Liver (tissue), 9 donors: ENCODE data around the gene COX10. TPM values are rescaled to one million over a fixed set of nuclear protein-coding genes. Genes with fewer than 3 reads are reported as not detected.

Experiments
- DNase-seq: peaks from one replicate; pipeline ENCODE4 v3.0.0-alpha.2; 2017; ENCODE audit warnings: low spot score
- H3K27ac ChIP-seq, 2 donors: one replicate each; pipeline ENCODE4 v1.7.0; 2013; ENCODE audit warnings: inconsistent platforms in 2 of 2, low read length in 2 of 2, control low read depth in 1 of 2, low read depth in 1 of 2, mild to moderate bottlenecking in 1 of 2
- H3K27me3 ChIP-seq, 4 donors: one replicate each; pipeline versions ENCODE4 v1.6.1 to v1.7.0; 2013; ENCODE audit warnings: low read length in 3 of 4, inconsistent platforms in 1 of 4, mild to moderate bottlenecking in 1 of 4, moderate library complexity in 1 of 4; ENCODE audit not compliant: control insufficient read depth in 4 of 4, insufficient read depth in 4 of 4
- H3K36me3 ChIP-seq, 4 donors: one replicate each; pipeline versions ENCODE4 v1.6.1 to v1.7.0; 2013; ENCODE audit warnings: low read length in 3 of 4, mild to moderate bottlenecking in 3 of 4, low read depth in 1 of 4, moderate library complexity in 1 of 4; ENCODE audit not compliant: control insufficient read depth in 4 of 4, insufficient read depth in 3 of 4
- H3K4me1 ChIP-seq, 4 donors: one replicate each; pipeline versions ENCODE4 v1.6.1 to v1.7.0; 2013; ENCODE audit warnings: low read length in 3 of 4, mild to moderate bottlenecking in 3 of 4, moderate library complexity in 1 of 4; ENCODE audit not compliant: control insufficient read depth in 4 of 4, insufficient read depth in 4 of 4
- H3K4me3 ChIP-seq, 3 donors: one replicate each; pipeline versions ENCODE4 v1.6.1 to v1.7.0; 2013; ENCODE audit warnings: low read length in 3 of 3, control low read depth in 1 of 3, low read depth in 1 of 3, mild to moderate bottlenecking in 1 of 3
- H3K9ac ChIP-seq, 2 donors: one replicate each; pipeline ENCODE4 v1.7.0; 2013; ENCODE audit warnings: low read length in 2 of 2, mild to moderate bottlenecking in 2 of 2, moderate library complexity in 2 of 2, control low read depth in 1 of 2, low read depth in 1 of 2
- H3K9me3 ChIP-seq, 4 donors: one replicate each; pipeline versions ENCODE4 v1.6.1 to v1.7.0; 2013; ENCODE audit warnings: low read length in 3 of 4; ENCODE audit not compliant: control insufficient read depth in 4 of 4
- ATF3 ChIP-seq: IDR thresholded peaks from 2 replicates; pipeline ENCODE4 v1.6.1; 2016; ENCODE audit warnings: antibody characterized with exemption
- CTCF ChIP-seq: fragments of 150-350 bp; IDR thresholded peaks from 2 replicates; pipeline ENCODE4 v1.5.1; 2017; ENCODE audit warnings: improper control_type of control experiment, low read depth, low read length; ENCODE audit not compliant: missing input control
- EGR1 ChIP-seq, 2 donors: IDR thresholded peaks; 2 replicates each; pipeline ENCODE4 v1.6.1; 2016 to 2018; ENCODE audit warnings: antibody characterized with exemption in 2 of 2, low read depth in 2 of 2
- FOXA1 ChIP-seq: IDR thresholded peaks from 2 replicates; pipeline ENCODE4 v1.6.1; 2016; ENCODE audit warnings: antibody characterized with exemption
- FOXA2 ChIP-seq: IDR thresholded peaks from 2 replicates; pipeline ENCODE4 v1.6.1; 2016; ENCODE audit warnings: antibody characterized with exemption
- GABPA ChIP-seq, 2 donors: IDR thresholded peaks in 1 of 2; conservative IDR thresholded peaks in 1 of 2; 2 replicates each; pipeline ENCODE4 v1.6.1; 2016; ENCODE audit warnings: antibody characterized with exemption in 2 of 2, mild to moderate bottlenecking in 1 of 2, moderate library complexity in 1 of 2
- HNF4A ChIP-seq, 2 donors: conservative IDR thresholded peaks; 2 replicates each; pipeline ENCODE4 v1.6.1; 2016; ENCODE audit warnings: antibody characterized with exemption in 2 of 2, mild to moderate bottlenecking in 2 of 2
- HNF4G ChIP-seq: IDR thresholded peaks from 2 replicates; pipeline ENCODE4 v1.6.1; 2016; ENCODE audit warnings: antibody characterized with exemption
- JUND ChIP-seq, 2 donors: IDR thresholded peaks; 2 replicates each; pipeline ENCODE4 v1.6.1; 2016; ENCODE audit warnings: antibody characterized with exemption in 2 of 2
- MAX ChIP-seq: IDR thresholded peaks from 2 replicates; pipeline ENCODE4 v1.6.1; 2016; ENCODE audit warnings: antibody characterized with exemption
- NR2F2 ChIP-seq: IDR thresholded peaks from 2 replicates; pipeline ENCODE4 v1.6.1; 2016; ENCODE audit warnings: antibody characterized with exemption
- RAD21 ChIP-seq, 2 donors: IDR thresholded peaks; 2 replicates each; pipeline ENCODE4 v1.6.1; 2016; ENCODE audit warnings: antibody characterized with exemption in 2 of 2, mild to moderate bottlenecking in 2 of 2
- REST ChIP-seq: IDR thresholded peaks from 2 replicates; pipeline ENCODE4 v1.6.1; 2016; ENCODE audit warnings: antibody characterized with exemption, mild to moderate bottlenecking
- RXRA ChIP-seq, 2 donors: IDR thresholded peaks; 2 replicates each; pipeline ENCODE4 v1.6.1; 2017 to 2018; ENCODE audit warnings: antibody characterized with exemption in 2 of 2, mild to moderate bottlenecking in 1 of 2
- SP1 ChIP-seq: IDR thresholded peaks from 2 replicates; pipeline ENCODE4 v1.6.1; 2018; ENCODE audit warnings: antibody characterized with exemption, mild to moderate bottlenecking
- TAF1 ChIP-seq: conservative IDR thresholded peaks from 2 replicates; pipeline ENCODE4 v1.6.1; 2016; ENCODE audit warnings: antibody characterized with exemption, mild to moderate bottlenecking
- YY1 ChIP-seq: IDR thresholded peaks from 2 replicates; pipeline ENCODE4 v1.6.1; 2016; ENCODE audit warnings: antibody characterized with exemption, mild to moderate bottlenecking
- ZBTB33 ChIP-seq: IDR thresholded peaks from 2 replicates; pipeline ENCODE4 v1.6.1; 2016; ENCODE audit warnings: antibody characterized with exemption
- WGBS: extraction: QIAGEN DNeasy Blood & Tissue Kit; methylation state at CpG from one replicate; pipeline ENCODE4 v1.1.7; 2013; 5-methylcytosine and 5-hydroxymethylcytosine counted together
- polyA plus RNA-seq, 2 donors: library from polyadenylated mRNA; stranded (reverse) in 1 of 2; unstranded in 1 of 2; fragments of 200-250 nt in 1 of 2; fragments of >200 nt in 1 of 2; fragmentation: Nextera tagmentation in 1 of 2; extraction: Ambion mirVana in 1 of 2; gene quantifications; one replicate each; pipeline versions ENCODE4 v1.2.1 to v1.2.3, GENCODE V29; 2013 to 2015
- total RNA-seq, 2 donors: library from RNA; depleted of rRNA; stranded (reverse); fragments of >200 nt; gene quantifications; one replicate each; pipeline ENCODE4 v1.2.3, GENCODE V29; 2014
- donor health status: healthy.
- donor health status: healthy.
- donor health status: healthy.
- donor health status: healthy.
- donor health status: healthy.

COX10 gene
- total and polyA plus RNA-seq, 4 donors, result 7.0 to 15.1 (median 8.7) TPM

GRCh38 chr17:14143688-14144087, 74.4 kb downstream of the COX10 start:
- DNase-seq, result no peak
- no peak overlapping the region for H3K4me3 ChIP-seq
- 69% methylated on average over 3 of the region's 3 CpGs for WGBS
- no peak for TF ChIP-seq TAF1
- TF ChIP-seq GABPA (IDR thresholded peaks at IDR 0.05 in 1 of 2, conservative IDR thresholded peaks at IDR 0.05 in 1 of 2), result no peak
- no peak for TF ChIP-seq HNF4A (conservative IDR thresholded peaks at IDR 0.05)
- no peak for TF ChIP-seq FOXA1
- no peaks in the 10 kb centered on the region for H3K27me3 ChIP-seq
- no peaks in the 10 kb centered on the region for H3K9me3 ChIP-seq
- H3K4me1 ChIP-seq, result peaks cover 0 to 2% (median 0%) of the 10 kb centered on the region in 4 donors
- no peak overlapping the region for H3K27ac ChIP-seq
- no peaks in the 10 kb centered on the region for H3K36me3 ChIP-seq
- no peak overlapping the region for H3K9ac ChIP-seq

- 91% methylated on average over 4 of the region's 4 CpGs for WGBS
- TF ChIP-seq FOXA2 (no peak), NR2F2 (no peak), HNF4G (no peak), MAX (no peak), EGR1 (IDR thresholded peaks at IDR 0.05; ENCODE audit: low read depth in 2 of 2) (no peak), RAD21 (IDR thresholded peaks at IDR 0.05) (no peak), TAF1 (no peak), SP1 (no peak), HNF4A (conservative IDR thresholded peaks at IDR 0.05) (no peak), YY1 (no peak)
Measured at GRCh38 chr17:14144508-14144907, 75.2 kb downstream of the COX10 start.

GRCh38 chr17:14149751-14150150, 80.4 kb downstream of the COX10 start:
- no peaks in the 10 kb centered on the region for H3K36me3 ChIP-seq
- WGBS, result 93% methylated on average over 5 of the region's 5 CpGs

More at GRCh38 chr17:14144508-14144907, 75.2 kb downstream of the COX10 start:
- peaks cover 0 to 2% (median 0%) of the 10 kb centered on the region in 4 donors for H3K4me1 ChIP-seq
- no peaks in the 10 kb centered on the region for H3K27me3 ChIP-seq
- H3K27ac ChIP-seq, result no peak overlapping the region
- H3K4me3 ChIP-seq, result no peak overlapping the region
- no peaks in the 10 kb centered on the region for H3K9me3 ChIP-seq
- DNase-seq, result no peak
- no peaks in the 10 kb centered on the region for H3K36me3 ChIP-seq
- H3K9ac ChIP-seq, result no peak overlapping the region

More at GRCh38 chr17:14149751-14150150, 80.4 kb downstream of the COX10 start:
- Histone ChIP-seq H3K27me3 (no peaks in the 10 kb centered on the region), H3K27ac (no peak overlapping the region), H3K9ac (no peak overlapping the region), H3K4me3 (no peak overlapping the region), H3K9me3 (no peaks in the 10 kb centered on the region), H3K4me1 (no peaks in the 10 kb centered on the region)
- no peak for DNase-seq
- TF ChIP-seq ATF3 (no peak), NR2F2 (no peak), MAX (no peak), SP1 (no peak), RXRA (IDR thresholded peaks at IDR 0.05) (no peak), HNF4G (no peak), JUND (IDR thresholded peaks at IDR 0.05) (no peak), EGR1 (IDR thresholded peaks at IDR 0.05; ENCODE audit: low read depth in 2 of 2) (no peak), REST (no peak), RAD21 (IDR thresholded peaks at IDR 0.05) (no peak), CTCF (no peak), FOXA1 (no peak), YY1 (no peak), ZBTB33 (no peak), FOXA2 (no peak), TAF1 (no peak), GABPA (IDR thresholded peaks at IDR 0.05 in 1 of 2, conservative IDR thresholded peaks at IDR 0.05 in 1 of 2) (no peak), HNF4A (conservative IDR thresholded peaks at IDR 0.05) (no peak)
